MM.1S (cell line): ENCODE data around the gene LRRC27.

ENCODE experiments used
- CTCF ChIP-seq: fragments of 300-600 bp; sonication (generic); IDR thresholded peaks from 2 replicates; pipeline ENCODE4 v1.5.1; 2016; ENCODE audit warnings: antibody characterized with exemption, low read length, mixed read lengths
- EZH2phosphoT487 ChIP-seq: fragments of 300-600 bp; sonication (generic); IDR thresholded peaks from 2 replicates; pipeline ENCODE4 v1.6.1; 2018; ENCODE audit warnings: antibody characterized with exemption, low read length

GRCh38 chr10:132415255-132415654 is 83.3 kb downstream of the LRRC27 start:
- no peak for TF ChIP-seq CTCF
- no peak for TF ChIP-seq EZH2phosphoT487
